Left ventricle myocardium inferior (tissue), 1 donor: Measurements from ENCODE around the gene ANKRD24. TPM values are rescaled to one million over a fixed set of nuclear protein-coding genes. Genes with fewer than 3 reads are reported as not detected.
"Not testable (repeated sequence)": the region's sequence is repeated elsewhere in the genome, so short reads cannot be mapped to it uniquely, and the experiment has no call there.

Experiments used
- DNase-seq: peaks from one replicate; pipeline ENCODE4 v3.0.0-alpha.2; 2020
- H3K27ac ChIP-seq: fragments of 200-600 bp; replicated peaks from 2 replicates; pipeline ENCODE4 v1.8.0; 2021
- H3K27me3 ChIP-seq: fragments of 200-600 bp; 2 replicates; pipeline ENCODE4 v1.8.0; 2021; ENCODE audit warnings: low read depth
- H3K36me3 ChIP-seq: fragments of 200-600 bp; 2 replicates; pipeline ENCODE4 v1.8.0; 2021
- H3K4me1 ChIP-seq: fragments of 200-600 bp; 2 replicates; pipeline ENCODE4 v1.8.0; 2021
- H3K4me3 ChIP-seq: fragments of 200-600 bp; 2 replicates; pipeline ENCODE4 v1.8.0; 2021; ENCODE audit warnings: mild to moderate bottlenecking, moderate library complexity
- H3K9me3 ChIP-seq: fragments of 200-600 bp; replicated peaks from 2 replicates; pipeline ENCODE4 v1.8.0; 2021
- CTCF ChIP-seq: fragments of 200-600 bp; IDR thresholded peaks from 2 replicates; pipeline ENCODE4 v1.8.0; 2021; ENCODE audit warnings: antibody characterized with exemption, mild to moderate bottlenecking, borderline replicate concordance
- intact Hi-C: fragments of 100-400 bp; cut with micrococcal nuclease; formaldehyde crosslinking; loops from one replicate; pipeline ENCODE4 v1.11.0; 2022
- total RNA-seq: library from RNA; stranded (reverse); fragmentation: NEBNext Ultra II Directional; extraction: Animal tissue kit (Norgen Biotek cat#: 25700); gene quantifications from one replicate; pipeline ENCODE4 v1.2.1, GENCODE V29; 2021
- donor health status: DM: no; HTN: yes; CAD: no; lungs with severe emphysema.

ANKRD24 gene
- total RNA-seq, 1 donor from 2014 or later, result 0.22 TPM

DNA sequence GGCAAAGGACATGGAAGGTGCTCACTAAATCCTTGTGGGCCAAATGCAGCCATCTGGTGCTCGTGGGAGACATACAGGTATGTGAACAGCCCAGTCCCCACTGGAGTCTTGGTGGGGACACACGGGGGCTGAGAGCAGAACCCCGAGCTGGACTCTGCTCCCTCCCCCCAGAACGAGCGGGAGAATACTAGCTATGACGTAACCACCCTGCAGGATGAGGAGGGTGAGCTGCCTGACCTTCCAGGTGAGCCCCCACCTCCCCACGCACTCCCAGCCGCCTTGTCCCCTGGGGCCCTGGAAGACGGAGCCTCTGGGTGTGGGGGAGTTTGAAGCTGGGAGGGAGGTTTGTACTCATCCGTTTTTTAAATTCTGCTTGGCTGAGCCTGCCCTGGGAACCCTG, 33.3 kb downstream of the ANKRD24 start:
- Histone ChIP-seq H3K36me3 (no peaks in the 10 kb centered on the region), H3K4me3 (no peak overlapping the region), H3K27ac (no peak overlapping the region), H3K4me1 (no peaks in the 10 kb centered on the region), H3K27me3 (peaks cover 27% of the 10 kb centered on the region), H3K9me3 (no peaks in the 10 kb centered on the region)
- intact Hi-C loops, result no loop called here
- DNase-seq, result no peak
- no peak for TF ChIP-seq CTCF

DNA sequence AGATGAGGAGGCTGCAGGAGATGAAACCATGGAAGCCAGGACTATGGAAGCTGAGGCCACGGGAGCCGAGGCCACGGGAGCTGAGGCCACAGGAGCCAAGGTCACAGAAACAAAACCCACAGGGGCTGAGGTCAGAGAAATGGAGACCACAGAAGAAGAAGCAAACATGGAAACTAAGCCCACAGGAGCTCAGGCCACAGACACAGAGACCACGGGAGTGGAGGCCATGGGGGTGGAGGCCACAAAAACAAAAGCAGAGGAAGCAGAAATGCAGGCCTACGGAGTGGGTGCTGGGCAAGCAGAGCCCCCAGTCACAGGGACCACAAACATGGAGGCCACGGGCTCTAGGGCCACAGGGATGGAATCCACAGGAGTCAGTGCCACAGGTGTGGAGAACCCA, 34.4 kb downstream of the ANKRD24 start:
- Histone ChIP-seq H3K27ac (no peak overlapping the region), H3K9me3 (no peaks in the 10 kb centered on the region), H3K4me3 (no peak overlapping the region), H3K27me3 (peaks cover 17% of the 10 kb centered on the region), H3K4me1 (no peaks in the 10 kb centered on the region), H3K36me3 (no peaks in the 10 kb centered on the region)
- DNase-seq, result no peak
- intact Hi-C loops, result no loop called here
- TF ChIP-seq CTCF, result no peak

- intact Hi-C loops, result no loop called here
- H3K4me3 ChIP-seq, result no peak overlapping the region
- H3K36me3 ChIP-seq, result no peaks in the 10 kb centered on the region
Observed at GRCh38 chr19:4217429-4218264, 35.2 kb downstream of the ANKRD24 start.

GRCh38 chr19:4218523-4218922, 36.0 kb downstream of the ANKRD24 start:
- H3K36me3 ChIP-seq, H3K4me3 ChIP-seq, DNase-seq, H3K27ac ChIP-seq, H3K9me3 ChIP-seq, intact Hi-C loops, H3K4me1 ChIP-seq: not testable (repeated sequence)
- peaks cover 11% of the 10 kb centered on the region for H3K27me3 ChIP-seq

More at GRCh38 chr19:4217429-4218264, 35.2 kb downstream of the ANKRD24 start:
- TF ChIP-seq CTCF, result no peak
- Histone ChIP-seq H3K4me1 (no peaks in the 10 kb centered on the region), H3K27ac (no peak overlapping the region), H3K27me3 (peaks cover 12% of the 10 kb centered on the region), H3K9me3 (no peaks in the 10 kb centered on the region)
- DNase-seq, result no peak

GRCh38 chr19:4220188-4220587, 37.7 kb downstream of the ANKRD24 start:
- peaks cover 10% of the 10 kb centered on the region for H3K27me3 ChIP-seq
- no peak overlapping the region for H3K4me3 ChIP-seq
- H3K9me3 ChIP-seq, result no peaks in the 10 kb centered on the region
- intact Hi-C loops, result no loop called here
- H3K27ac ChIP-seq, result no peak overlapping the region
- H3K4me1 ChIP-seq, result no peaks in the 10 kb centered on the region
- TF ChIP-seq CTCF, result no peak
- H3K36me3 ChIP-seq, result no peaks in the 10 kb centered on the region
- DNase-seq, result no peak

DNA sequence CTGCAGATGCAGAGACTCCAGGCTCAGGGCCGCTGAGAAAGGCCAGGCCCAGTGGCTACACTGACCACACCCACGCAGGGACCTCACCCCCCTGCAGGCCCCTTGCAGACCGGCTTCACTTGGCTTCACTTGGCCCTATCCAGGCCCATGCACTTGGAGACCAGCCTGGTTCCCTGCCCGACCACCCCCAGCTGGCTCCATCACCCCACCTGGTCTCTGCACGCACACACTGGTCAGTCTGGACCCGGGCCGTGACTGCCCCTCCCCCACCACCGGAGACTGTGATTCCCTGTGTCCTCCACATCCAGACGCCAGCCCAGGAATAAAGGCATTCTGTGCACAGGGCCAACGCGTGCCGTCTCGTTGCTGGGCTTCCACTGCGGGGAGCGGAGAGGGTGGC, 42.0 kb downstream of the ANKRD24 start:
- no peaks in the 10 kb centered on the region for H3K36me3 ChIP-seq
- H3K9me3 ChIP-seq, result no peaks in the 10 kb centered on the region
- no peak overlapping the region for H3K27ac ChIP-seq
- peaks cover 5% of the 10 kb centered on the region for H3K4me1 ChIP-seq
- intact Hi-C loops, result no loop called here
- no peak for TF ChIP-seq CTCF
- H3K4me3 ChIP-seq, result no peak overlapping the region
- H3K27me3 ChIP-seq, result peaks cover 49% of the 10 kb centered on the region
- DNase-seq, result no peak
